ENCODE results near the gene VAMP1. TPM values are rescaled to one million over a fixed set of nuclear protein-coding genes. Genes with fewer than 3 reads are reported as not detected.
A peak's percentile ranks its signal among the peaks of the same experiment; 100 is the strongest.

VAMP1 gene
- total RNA-seq, 6 experiments from 2014 or later, result 3.5 to 6.5 (median 6.0) TPM

- peak overlapping the region; percentile 79 to 92 (median 80) for H3K4me3 ChIP-seq
- intact Hi-C loops (cut with DNase I), result loop anchor here in 1 of 2 donors (10.0 kb wide), 1 partner anchor 128 kb away; no protein-coding TSS in a partner anchor
- peak in 2 of 3 donors; percentile 64 to 67 for DNase-seq
- H3K27ac ChIP-seq, result peak overlapping the region; percentile 94 to 96 (median 96)
- no peaks in the 10 kb centered on the region for H3K27me3 ChIP-seq
- 0% methylated on average over 9 of the region's 9 CpGs for WGBS (ENCODE audit: insufficient coverage, low coverage, low lambda C conversion rate, missing lambda C conversion rate)
- H3K9me3 ChIP-seq, result no peaks in the 10 kb centered on the region
- no peak for TF ChIP-seq POLR2A (IDR thresholded peaks at IDR 0.05)
- TF ChIP-seq CTCF (IDR thresholded peaks at IDR 0.05), result no peak
- peaks cover 0 to 32% (median 0%) of the 10 kb centered on the region in 4 donors for H3K36me3 ChIP-seq
- ATAC-seq, result peak; percentile 40 to 53 (median 49)
- peaks cover 0 to 13% (median 6%) of the 10 kb centered on the region in 4 donors for H3K4me1 ChIP-seq
Measured at GRCh38 chr12:6452245-6452943, 18.1 kb downstream of the VAMP1 start.

GRCh38 chr12:6451348-6452244 lies 18.9 kb downstream of the VAMP1 start, which contains the start of gene TAPBPL:
Gene TAPBPL, plus strand, starts transcription at chr12:6452042. Its CDS starts 207 bp downstream, at chr12:6452249.
- Histone ChIP-seq H3K4me3 (peak within 1 kb of the TSS; percentile 79 to 92 (median 80)), H3K36me3 (peaks cover 0 to 24% (median 0%) of the 10 kb centered on the region in 4 donors), H3K27me3 (no peaks in the 10 kb centered on the region), H3K4me1 (peaks cover 0 to 13% (median 6%) of the 10 kb centered on the region in 4 donors), H3K9me3 (no peaks in the 10 kb centered on the region), H3K27ac (peak within 1 kb of the TSS; percentile 94 to 96 (median 96))
- peak; percentile 82 to 93 (median 90) for DNase-seq
- WGBS (ENCODE audit: insufficient coverage, low coverage, low lambda C conversion rate, missing lambda C conversion rate), result under 1% methylated on average over 22 of the region's 27 CpGs
- peak; percentile 74 for TF ChIP-seq POLR2A (IDR thresholded peaks at IDR 0.05)
- TF ChIP-seq CTCF (IDR thresholded peaks at IDR 0.05), result no peak
- intact Hi-C loops (cut with DNase I), result loop anchor here in 1 of 2 donors (10.0 kb wide), 1 partner anchor 127 kb away; no protein-coding TSS in a partner anchor
- peak; percentile 89 to 92 (median 90) for ATAC-seq

GRCh38 chr12:6450869-6451347 lies 19.6 kb downstream of the VAMP1 start:
- 4% methylated on average over 9 of the region's 11 CpGs for WGBS (ENCODE audit: insufficient coverage, low coverage, low lambda C conversion rate, missing lambda C conversion rate)
- DNase-seq (peak in 2 of 3 donors; percentile 56 to 58), ATAC-seq (no peak)
- Histone ChIP-seq H3K4me3 (peak overlapping the region; percentile 79 to 92 (median 80)), H3K9me3 (no peaks in the 10 kb centered on the region), H3K27ac (peak overlapping the region; percentile 94 to 96 (median 96)), H3K4me1 (peaks cover 0 to 13% (median 6%) of the 10 kb centered on the region in 4 donors), H3K27me3 (no peaks in the 10 kb centered on the region), H3K36me3 (peaks cover 0 to 22% (median 0%) of the 10 kb centered on the region in 4 donors)
- intact Hi-C loops (cut with DNase I), result loop anchor here in 1 of 2 donors (10.0 kb wide), 1 partner anchor 126 kb away; no protein-coding TSS in a partner anchor
- TF ChIP-seq POLR2A (IDR thresholded peaks at IDR 0.05), result no peak
- no peak for TF ChIP-seq CTCF (IDR thresholded peaks at IDR 0.05)
